Hematopoietic multipotent progenitor cell treated with erythropoietin and hydrocortisone succinate and interleukin-3 and kit ligand, for 4 days (in vitro differentiated cells): ENCODE measurements around the gene NR1I2.

Experiments
- DNase-seq: peaks from one replicate; pipeline ENCODE4 v3.0.0-alpha.2; 2015

NR1I2 gene

DNA sequence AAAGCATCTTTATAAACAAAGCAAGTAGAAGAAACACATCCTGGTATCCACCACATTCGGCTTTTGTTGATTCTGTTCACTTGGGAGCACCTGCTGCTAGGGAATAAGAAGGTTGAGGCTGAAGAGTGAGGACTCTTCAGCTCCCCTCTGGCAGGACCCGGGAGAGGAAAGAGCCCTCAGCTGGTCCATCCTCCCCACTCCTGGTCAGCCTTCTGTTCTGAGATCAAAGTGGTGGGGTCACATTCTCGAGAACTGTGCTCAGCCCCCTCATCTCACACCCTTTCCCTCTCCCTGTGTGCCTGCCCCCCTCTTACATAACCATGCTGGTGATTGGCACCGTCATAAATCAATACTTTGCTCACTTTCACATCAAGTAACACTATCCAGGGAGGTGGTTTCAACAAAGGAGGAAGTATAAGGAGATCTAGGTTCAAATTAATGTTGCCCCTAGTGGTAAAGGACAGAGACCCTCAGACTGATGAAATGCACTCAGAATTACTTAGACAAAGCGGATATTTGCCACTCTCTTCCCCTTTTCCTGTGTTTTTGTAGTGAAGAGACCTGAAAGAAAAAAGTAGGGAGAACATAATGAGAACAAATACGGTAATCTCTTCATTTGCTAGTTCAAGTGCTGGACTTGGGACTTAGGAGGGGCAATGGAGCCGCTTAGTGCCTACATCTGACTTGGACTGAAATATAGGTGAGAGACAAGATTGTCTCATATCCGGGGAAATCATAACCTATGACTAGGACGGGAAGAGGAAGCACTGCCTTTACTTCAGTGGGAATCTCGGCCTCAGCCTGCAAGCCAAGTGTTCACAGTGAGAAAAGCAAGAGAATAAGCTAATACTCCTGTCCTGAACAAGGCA, at the start of gene NR1I2:
TSS of gene NR1I2 (plus strand) at position 772 of the 869 bp plus-strand sequence.
- peak; percentile 37 for DNase-seq

DNA sequence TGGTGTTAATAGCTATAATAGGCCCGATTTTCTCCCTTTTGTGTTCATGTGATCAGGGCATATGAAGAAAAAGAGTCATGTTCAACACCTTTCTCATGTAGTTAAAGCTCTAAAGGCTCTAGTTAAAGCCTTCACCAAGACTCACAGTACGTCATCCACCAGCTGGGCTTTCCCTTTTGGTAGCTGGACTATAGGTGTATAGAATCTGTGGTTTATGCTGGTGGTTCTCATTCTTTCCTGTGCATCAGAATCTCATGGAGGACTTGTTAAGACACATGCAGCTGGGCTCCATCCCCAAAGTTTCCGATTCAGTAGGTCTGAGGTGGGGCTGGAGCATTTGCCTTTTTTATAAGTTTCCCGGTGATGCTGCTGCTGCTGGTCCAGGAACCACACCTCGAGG, 48.1 kb upstream of the NR1I2 start:
- no peak for DNase-seq

DNA sequence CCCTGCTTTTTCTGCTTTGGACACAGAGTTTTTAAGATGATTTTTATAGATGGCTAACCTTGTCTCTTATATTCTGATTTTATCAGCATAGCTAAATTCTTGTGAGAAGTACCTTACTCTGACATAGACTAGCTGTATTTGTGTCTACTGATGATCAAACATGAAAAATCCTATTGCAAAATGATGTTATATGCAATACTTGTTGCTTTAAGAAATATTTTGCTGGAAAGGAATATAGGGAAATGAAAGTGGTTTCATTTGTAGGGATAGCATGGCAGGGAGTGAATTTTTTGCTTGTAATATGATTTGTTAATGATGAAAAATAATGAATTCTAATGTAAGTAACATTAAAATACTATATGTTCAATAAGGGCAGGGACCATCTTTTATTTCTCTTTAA, 43.2 kb upstream of the NR1I2 start:
- no peak for DNase-seq

DNA sequence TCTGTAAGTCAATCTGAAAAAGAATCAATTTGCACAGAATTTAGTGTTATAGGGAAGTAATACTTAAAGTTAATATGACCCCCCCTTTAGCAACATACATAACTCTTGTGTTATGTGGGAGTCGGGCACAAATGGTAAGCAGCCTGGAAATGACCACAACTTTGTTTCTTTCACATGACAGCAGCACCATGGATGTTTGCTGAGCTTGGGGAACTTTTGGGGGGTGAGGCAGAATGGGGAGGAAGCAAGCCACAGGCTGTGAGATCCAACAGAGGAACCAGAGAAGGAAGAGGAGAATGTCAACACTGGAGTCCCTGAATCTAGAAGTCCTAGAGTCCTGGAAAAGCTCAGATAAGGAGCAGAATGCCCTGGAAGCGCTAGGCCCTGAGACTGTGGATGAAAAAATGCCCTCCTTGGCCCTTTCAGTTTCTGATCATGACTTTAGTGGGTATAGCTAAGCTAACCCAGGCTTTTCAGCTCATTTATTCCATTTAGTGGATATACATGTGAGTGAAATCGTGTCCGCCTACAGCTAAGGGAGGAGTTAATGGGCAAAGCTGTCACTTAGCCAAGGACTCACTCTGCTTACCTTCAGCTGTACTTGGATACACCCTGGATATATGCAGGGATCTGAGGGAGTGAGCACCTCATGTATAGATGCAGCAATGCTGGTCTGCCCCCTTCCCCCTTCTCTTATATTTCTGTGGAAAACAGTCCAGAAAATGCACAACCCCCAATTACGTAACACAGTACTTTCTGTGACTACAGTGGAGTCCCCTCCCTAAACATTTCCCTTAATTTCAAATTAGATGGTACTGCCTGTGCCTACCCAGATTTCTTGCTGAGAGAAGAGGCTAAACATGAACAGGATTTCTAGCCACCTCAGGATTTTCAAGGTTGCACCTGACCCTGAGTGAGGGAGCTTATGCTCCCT, 40.0 kb upstream of the NR1I2 start:
- peak; percentile 1 for DNase-seq

DNA sequence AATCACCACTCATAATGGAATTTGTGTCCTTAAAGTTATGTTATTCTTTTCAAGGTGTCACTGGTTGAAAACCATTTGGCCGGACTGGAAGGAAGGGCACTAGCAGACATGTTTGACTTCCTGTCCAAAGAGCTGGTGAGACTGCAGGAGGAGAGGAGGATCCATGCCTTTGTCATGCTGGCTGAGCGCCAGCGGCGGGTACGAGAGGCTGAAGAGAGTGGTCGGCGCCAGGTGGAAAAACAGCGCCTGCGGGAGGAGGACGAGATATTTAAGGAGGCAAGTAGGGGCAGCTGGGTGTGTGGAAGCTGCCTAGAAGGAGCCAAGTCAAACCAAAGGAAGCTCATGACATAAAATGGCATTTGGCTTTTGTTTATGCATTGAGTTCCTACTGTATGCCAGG, 38.0 kb upstream of the NR1I2 start:
- no peak for DNase-seq

DNA sequence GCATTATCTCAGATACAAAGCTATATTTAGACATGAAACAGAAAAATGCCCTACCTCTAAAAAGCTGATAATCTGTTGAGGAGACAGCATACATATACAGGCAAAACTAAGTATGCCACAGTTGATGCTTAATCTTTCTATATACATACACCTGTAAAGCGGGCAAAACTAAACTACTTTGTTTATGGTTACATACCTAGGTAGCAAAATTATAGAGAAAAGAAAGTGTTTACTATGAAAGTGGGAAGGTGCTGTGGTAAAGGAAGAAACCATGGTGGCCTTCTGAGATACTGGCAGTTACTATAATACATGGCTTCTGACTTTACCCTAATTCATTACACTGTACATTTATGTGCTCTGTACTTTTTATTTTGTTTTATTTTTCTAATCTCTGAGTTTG, 36.0 kb upstream of the NR1I2 start:
- no peak for DNase-seq

DNA sequence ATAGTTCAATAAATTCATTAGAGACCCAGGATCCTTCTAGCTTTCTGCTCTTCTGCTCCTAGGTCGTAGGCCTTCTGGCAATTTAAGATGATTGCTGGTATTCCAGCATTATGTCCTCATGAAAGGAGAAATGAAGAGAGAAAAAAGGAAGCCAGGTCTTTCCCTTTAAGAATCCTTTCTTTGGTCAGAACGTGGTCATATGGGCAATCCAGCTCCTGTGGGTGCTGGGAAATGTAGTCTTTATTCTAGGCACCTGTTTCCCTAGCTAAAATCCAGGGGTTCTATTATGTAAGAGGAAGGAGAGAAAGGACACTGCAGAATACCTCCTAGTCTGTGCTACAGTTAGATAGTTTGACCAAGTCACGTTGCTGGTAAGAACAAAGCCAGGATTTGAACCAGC, 35.5 kb upstream of the NR1I2 start:
- DNase-seq, result no peak

DNA sequence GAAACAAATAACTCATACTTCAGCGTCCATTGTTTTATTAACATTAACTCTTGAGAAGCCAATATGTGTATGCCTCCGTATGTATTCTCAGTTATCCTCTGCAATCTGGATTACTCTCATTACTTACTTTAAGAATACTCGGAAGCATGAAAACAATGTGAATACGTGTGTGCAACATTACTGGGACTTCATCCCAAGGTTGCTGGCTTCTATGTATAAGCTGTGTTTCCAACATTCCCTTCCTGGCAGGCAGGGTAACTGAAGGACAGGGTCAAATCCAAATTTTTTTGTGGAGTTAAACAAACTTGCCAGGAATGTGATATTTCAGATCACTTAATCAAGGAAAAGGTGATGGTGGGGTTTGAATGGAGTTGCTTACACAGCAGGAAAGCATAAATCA, 34.5 kb upstream of the NR1I2 start:
- DNase-seq, result no peak

DNA sequence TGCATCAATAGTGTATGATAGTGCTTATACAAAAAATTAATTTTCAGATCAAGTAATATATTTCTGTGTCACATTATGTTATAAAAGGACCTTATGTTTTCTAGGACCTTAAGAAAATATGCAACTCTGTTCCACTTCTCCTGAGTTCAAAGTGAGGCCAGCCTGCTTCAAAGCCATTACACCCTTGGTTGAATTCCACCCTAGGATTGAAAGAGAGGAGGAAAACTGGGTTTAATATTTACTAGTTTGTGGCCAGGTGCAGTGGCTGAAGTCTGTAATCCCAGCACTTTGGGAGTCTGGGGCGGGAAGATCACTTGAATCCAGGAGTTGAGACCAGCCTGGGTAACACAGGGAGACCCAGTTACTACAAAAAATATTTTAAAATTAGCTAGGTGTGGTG, 32.9 kb upstream of the NR1I2 start:
- no peak for DNase-seq

DNA sequence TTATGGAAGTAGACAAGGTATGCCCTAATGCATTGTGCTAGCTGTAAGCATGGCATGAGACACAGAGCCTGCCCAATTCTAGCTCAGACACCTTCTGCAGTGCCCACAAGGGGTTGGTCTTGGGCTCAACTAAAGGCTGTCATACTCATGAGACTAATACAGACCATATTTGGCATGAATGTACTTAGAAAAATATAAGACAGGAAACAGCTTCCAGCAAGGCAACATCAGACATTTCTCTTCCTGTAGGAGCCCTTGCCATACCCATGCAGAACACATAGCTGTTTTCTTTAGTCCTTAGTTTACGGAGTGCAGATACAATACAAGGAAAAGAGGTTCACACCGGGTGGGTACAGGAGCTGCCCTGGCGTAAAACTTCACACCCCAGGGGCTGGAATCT, 30.5 kb upstream of the NR1I2 start:
- no peak for DNase-seq

DNA sequence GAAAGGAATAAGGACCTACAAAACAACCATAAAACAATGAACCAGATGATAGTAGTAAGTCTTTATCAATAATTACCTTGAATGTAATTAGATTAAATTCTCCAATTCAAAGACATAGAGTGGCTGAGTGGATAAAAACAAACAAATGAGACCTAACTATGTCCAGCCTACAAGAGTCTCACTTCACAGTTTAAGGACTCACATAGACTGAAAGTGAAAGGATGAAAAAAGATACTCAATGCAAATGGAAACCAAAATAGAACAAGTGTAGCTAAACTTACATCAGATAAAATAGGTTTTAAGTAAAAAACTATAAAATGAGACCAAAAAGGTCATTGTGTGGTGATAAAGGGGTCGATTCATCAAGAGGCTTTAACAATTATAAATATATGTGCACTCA, 21.9 kb upstream of the NR1I2 start:
- no peak for DNase-seq

DNA sequence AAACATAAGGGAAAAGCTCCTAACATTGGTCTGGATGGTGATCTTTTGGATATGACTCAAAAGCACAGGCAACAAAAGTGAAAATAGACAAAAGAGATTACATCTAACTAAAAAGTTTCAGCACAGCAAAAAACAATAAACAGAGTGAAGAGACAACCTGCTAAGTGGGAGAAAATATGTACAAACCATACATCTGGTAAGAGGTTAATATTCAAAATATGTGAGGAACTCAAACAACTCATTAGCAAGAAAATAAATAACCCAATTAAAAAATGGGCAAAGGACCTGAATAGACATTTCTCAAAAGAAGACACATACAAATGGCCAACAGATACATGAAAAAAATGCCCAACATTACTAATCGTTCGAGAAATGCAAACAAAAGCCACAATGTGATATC, 19.0 kb upstream of the NR1I2 start:
- no peak for DNase-seq

DNA sequence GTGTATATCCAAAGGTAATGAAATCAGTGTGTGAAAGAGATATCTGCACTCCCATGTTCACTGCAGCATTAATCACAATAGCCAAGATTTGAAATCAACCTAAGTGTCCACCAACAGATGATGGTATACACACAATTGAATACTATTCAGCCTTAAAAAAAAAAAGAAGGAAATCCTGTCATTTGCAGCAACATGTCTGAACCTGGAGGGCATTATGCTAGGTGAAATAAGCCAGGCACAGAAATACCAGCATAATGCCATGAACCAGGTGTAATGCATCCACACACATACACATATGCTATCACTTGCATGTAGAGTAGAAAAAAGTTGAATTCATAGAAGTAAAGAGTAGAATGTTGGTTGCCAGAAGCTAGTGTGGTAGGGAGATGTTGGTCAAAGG, 18.4 kb upstream of the NR1I2 start:
- DNase-seq, result no peak

DNA sequence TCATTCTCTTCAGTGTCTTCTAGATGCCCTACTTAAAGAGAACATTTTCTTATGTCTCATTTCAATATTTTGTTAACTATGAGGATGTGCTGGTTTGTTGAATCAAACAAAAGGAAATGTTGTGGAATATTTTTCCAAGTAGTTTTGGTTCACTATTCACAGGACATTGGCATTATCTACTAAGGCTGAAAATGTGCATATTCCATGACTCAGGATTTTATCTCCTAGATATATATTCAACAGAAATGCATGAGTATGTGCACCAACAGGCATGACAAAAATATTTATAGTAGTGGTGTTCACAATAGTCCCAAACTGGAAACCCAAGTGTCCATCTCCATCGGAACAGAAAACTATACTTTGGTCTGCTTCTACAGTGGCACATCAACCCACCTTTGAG, 16.7 kb upstream of the NR1I2 start:
- DNase-seq, result no peak

DNA sequence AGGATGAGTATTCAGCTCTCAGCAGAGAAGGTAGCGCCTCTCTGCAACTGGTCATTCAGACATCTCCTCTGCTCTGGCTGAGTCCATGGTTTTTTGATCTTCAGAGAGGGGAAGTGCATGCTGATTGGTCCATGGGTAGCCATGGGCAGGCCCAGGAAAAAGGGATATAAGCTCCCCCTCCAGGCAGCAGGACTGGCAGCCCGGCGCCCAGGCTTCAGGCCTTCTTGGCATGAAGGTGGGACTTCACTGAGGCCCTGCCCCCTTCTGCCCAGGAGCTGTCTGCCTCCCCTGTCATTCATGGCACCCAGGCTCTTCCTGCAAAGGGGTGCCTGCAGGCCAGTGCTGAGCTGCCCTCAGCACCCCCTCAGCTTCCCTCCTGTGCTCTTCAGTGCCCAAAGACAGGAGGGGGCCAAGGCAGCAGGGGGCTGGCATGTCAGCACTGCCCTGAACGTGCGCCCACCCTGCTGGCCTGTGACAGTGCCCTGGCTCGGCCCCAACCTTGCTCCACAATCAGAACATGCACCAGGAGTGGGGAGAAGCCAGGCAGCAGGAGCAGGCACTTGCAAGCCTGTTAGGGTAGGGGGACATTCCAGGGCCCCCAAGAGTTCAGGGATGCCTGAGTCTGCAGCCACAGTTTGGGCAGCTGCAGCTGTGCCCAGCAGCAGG, 13.8 kb upstream of the NR1I2 start:
- no peak for DNase-seq

DNA sequence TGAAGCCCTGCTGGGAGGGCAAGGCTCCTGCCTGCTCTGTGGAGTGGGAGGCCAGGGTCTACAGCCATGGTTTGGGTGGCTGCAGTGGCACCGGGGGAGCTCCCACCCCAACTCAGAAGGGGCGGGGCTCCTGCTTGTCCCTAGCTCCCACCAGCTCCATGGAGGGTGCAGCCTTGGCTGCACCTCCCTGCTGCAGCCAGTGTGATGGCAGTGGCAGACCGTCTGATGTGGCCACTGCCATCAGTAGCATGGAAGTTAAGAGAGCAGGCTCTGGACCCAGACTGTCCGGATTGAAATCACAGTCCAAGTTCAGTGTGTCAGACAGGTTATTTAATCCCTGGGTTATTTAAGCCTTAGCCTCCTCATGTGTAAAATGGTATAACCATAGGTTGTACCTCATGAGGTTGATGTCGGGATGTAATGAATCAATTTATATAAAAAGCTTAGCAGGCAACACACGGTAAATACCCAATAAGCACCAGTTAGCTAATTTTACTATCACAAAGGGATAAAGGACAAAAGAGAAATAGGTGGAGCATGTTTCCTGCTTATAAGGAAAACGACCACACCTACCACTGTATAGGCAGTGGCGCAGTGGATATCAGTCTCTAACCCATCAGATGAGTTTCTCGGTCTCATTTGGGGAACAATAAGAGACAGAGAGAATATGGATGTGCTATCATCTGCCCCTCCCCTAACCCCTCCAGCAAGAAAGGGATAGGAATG, 13.1 kb upstream of the NR1I2 start:
- DNase-seq, result no peak

DNA sequence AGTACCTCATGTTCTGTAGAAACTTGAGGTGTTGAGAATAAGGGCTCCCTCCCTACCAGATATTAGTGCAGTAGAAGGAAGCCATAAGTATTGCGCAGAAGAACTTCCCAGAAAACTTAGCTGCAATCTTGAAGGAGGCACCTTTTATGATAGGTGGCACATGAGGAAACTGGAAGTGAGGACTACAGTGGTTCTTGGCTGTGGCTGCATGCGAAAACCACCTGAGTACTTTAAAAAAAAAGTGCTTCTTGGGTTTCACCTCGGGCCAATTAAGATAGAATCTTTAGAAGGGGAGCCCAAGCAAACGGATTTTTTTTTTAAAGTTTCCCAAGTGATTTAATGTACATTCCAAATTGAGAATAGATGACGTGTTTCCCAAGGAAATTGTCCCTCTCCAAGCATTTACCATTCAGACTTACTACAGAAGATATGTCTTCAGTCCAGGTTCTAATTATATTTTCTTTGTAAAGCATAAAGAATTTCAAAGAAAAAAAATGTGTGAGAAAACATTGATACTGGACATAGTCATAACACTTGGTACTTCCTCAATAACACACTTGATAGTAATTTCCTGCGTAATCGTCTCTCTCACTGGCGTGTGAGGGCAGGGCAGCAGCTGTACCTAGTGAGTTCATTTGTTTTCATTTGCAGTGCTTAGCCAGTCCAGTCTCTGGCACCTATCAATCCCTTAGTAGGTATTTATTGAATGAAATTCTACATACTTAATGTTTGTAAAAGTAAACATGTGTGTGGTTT, 12.3 kb upstream of the NR1I2 start:
- no peak for DNase-seq

DNA sequence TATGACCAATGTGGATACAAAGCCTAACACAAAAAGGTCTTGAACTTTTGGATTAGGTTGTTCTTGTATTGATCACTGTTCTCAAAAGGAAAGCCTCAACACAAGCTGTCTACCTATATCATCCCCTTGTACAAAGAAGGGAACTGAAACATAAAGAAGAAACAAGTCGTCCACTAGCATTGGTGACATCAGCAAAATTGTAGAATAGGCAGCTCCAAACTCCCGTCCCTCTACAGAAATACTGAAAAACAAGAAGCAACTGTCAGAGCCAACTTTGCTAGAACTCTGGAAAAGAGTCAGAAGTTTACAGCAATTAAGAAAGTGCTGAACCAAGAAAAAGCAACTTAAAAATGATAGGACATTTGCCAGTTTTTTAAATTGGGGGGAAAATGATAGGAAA, 7.5 kb upstream of the NR1I2 start:
- DNase-seq, result no peak

DNA sequence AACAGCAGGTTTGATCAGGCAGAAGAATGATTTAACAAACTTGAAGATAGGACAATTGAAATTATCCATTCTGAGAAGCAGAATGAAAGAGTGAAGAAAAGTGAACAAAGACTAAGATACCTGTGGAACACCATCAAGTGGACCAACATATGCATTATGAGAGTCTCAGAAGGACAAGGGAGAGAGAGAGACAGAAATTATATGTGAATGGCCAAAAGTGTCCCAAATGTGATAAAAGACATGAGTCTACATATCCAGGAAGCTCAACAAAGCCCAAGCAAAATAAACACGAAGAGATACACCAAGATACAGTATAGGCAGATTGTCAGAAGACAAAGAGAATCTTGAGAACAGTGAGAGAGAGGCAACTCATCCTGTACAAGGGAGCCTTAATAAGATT, 5.6 kb upstream of the NR1I2 start:
- no peak for DNase-seq

DNA sequence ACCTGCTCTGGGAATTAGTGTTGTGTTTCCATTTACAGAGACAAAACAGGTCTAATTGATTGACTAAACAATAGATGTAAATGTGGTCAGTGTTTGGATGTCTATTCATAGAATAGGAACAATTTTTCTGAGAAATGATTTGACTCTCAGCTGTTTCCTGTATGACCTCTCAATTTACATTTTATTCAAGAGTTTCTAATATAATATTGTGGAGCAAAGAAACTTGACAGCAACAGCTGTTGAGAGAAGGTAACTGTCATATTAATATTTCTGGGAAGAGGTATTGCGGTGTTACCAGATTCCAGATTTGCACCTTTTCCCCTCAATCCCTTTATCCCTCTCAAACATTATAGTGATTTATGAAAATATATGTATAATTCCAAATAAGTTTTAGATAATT, 3.7 kb upstream of the NR1I2 start:
- DNase-seq, result no peak

DNA sequence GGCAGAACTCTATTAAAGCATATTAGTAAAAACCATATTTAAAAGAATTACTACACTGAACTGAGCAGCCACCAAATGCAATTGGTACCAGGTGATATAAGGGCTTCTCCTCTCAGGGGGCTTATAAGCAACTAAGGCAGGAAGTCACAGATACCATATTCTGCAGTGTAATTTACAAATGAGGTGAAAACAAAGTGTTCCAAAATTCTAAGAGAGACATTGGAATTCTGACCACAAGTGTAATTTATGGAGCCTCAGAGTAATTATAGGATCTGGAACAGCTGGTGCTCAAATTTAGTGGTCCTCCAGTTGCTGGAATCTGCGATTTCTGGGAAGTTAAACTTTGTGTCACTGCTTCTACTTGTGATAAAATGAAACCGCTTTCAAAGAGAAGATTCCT, 3.1 kb upstream of the NR1I2 start:
- DNase-seq, result no peak
